ENCODE data around the gene NDOR1.

NDOR1 gene

DNA sequence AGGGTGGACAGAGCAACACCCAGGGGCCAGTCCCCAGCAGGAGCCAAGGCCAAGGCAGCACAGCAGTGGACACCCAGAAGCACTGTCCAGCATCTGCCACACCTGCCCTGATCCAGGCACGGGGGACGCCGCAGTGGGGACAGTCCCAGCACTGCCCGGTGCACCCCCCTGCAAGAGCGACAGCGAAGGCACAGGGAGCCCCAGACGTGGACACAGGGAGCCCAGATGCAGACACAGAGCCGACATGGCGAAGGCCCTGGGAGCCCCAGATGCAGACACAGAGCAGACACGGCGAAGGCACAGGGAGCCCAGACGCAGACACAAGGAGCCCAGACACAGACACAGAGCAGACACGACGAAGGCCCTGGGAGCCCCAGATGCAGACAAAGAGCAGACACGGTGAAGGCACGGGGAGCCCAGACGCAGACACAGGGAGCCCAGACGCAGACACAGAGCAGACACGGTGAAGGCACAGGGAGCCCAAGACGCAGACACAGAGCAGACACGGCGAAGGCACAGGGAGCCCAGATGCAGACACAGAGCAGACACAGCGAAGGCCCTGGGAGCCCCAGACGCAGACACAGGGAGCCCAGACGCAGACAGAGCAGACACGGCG lies 21.4 kb upstream of the NDOR1 start:
- ATAC-seq = no peak

DNA sequence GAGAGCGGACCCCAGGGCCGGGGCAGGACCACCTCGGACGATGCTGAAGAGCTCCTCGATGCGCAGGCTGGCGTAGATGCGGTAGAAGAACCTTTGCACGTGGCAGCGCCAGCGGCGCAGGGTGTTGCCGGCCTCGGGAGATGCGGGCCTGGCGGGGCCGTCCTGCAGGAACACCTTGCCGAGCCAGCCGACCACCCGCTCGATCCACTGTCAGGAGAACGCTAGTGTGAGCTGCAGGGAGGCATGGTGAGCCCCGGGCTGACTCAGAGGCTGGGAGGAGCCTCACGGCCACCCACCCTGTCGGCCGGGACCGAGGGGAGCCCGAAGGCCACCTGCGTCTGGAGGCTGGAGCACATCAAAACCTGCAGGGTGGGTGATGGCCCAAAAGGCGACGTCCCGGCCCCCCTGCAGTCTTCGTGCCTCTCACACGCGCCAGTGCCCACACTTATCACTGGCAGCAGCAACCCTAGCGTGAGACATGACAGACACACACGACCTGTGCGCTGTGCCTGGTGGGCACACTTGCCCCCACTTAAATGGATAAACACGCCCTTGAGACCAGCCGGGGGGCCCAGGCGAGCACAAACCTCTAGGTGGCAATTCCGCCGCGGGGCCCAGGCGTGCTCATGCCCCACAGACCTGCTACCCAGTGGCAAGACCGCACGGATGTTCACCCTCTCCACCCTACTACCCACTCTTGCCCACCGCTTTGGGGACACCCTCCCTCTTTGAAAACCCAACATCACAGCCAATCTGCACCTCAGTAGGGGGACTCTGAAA lies 20.4 kb upstream of the NDOR1 start:
- no peak for ATAC-seq

DNA sequence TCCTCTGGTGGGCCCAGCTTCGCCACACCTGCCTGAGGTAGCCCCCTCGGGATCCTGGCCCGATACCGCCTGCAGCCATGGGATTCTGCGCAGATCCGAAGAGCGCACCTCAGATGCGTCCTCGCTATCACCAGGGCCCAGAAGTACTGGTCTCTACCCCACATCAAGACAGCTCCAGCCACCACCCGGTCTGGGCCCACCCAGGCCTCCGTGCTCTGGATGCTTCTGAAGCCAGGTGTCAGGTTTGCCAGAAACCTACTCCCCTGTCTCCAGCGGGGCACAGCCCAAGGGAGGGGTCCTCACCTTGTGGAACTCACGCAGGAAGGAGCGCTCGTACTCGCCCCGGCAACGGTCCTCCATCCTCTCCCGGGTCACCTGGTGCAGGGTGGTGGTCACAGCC lies 19.6 kb upstream of the NDOR1 start:
- no peak for ATAC-seq

DNA sequence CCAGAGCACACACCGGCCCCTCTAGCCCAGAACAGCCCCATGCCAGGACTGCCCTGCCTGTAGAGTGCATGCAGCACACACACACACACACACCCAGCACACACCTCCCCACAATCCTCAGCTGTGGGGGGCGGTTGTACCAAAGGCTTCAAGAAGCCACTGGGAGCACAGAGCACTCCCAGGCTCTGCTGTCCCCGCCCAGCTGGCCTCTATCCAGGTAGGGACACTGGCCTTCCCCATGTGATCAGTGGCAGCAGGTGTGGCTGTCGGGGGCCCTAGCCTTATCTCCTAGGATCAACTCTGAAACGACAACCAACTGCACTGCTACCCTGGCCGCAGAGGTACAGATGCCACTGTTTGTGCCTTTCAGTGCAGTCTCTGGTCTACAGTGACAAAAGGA lies 19.1 kb upstream of the NDOR1 start:
- ATAC-seq = no peak

DNA sequence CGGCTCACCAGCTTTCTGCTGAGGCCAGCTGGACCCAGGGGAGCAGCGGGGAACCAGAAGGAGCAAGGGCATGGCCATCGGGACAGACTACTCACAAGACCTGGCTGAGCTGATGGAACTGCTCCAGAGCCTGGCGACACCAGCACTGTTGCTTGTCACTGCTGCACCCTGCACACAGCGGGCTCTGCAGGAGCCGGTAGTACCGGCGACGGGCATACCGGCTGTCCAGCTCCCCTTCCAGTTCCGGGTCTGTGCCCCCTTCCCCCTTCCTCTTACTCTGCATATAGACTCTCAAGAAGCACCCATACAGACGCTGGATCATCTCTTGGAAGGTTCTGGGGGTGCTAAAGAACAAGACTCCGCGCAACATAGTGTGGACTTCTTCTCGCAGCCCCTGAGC lies 18.1 kb upstream of the NDOR1 start:
- ATAC-seq = no peak

DNA sequence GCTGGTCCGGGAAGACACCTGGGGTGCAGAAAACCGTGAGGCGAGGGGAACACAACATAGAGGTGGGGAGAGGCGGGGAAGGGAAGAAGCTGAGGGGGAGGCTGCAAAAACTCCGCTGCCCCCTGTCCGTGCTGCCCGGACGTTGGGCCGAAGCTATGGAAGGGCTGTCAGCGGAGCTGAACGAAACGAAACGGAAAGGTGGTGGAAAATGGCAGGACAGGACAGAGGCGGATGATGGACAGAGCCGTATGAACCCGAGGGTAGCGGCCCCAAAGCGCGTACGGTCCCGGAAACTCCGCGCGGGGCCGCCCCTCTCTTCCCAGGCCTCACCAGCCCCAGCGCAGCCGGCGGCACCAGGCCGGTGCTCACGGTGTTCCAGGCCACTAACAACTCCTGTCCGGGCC lies 17.4 kb upstream of the NDOR1 start:
- ATAC-seq = peak; percentile 1

DNA sequence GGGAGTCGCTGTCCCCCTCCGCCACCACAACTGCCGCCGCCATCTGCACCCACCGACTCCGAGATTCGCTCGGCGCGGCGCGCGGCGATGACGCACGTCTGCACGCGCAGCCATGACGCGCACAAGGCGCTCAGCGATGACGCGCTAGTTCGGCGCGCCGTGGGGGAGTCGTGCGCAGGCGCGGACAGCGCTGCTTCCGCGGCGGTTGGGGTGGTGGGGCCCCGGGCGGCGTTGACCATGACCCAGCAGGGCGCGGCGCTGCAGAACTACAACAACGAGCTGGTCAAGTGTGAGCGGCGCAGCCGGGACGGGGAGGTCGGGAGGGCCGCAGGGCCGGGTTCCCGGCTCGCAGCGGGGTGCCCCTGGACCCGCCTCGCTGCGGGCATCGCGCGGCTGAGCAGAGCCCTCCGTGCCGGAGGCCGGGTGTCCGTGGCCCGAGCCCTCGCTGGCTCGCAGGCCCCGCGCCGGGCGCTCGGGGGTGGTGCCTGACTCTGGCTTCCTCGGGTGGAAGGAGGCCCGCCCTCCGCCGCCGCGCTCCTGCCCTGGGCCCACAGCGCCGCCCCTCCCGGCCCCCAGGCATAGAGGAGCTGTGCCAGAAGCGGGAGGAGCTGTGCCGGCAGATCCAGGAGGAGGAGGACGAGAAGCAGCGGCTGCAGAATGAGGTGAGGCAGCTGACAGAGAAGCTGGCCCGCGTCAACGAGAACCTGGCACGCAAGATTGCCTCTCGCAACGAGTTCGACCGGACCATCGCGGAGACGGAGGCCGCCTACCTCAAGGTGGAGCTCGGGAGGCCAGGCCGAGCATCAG lies 16.8 kb upstream of the NDOR1 start, which contains the start of the genes ANAPC2 and SSNA1:
TSS of gene ANAPC2 (minus strand) at position 71 of the 807 bp plus-strand sequence. CDS start at position 43, 28 bp downstream.
TSS of gene SSNA1 (plus strand) at position 187 of the 807 bp plus-strand sequence. CDS start at position 238, 51 bp downstream.
- ATAC-seq = peak; percentile 79 to 81

DNA sequence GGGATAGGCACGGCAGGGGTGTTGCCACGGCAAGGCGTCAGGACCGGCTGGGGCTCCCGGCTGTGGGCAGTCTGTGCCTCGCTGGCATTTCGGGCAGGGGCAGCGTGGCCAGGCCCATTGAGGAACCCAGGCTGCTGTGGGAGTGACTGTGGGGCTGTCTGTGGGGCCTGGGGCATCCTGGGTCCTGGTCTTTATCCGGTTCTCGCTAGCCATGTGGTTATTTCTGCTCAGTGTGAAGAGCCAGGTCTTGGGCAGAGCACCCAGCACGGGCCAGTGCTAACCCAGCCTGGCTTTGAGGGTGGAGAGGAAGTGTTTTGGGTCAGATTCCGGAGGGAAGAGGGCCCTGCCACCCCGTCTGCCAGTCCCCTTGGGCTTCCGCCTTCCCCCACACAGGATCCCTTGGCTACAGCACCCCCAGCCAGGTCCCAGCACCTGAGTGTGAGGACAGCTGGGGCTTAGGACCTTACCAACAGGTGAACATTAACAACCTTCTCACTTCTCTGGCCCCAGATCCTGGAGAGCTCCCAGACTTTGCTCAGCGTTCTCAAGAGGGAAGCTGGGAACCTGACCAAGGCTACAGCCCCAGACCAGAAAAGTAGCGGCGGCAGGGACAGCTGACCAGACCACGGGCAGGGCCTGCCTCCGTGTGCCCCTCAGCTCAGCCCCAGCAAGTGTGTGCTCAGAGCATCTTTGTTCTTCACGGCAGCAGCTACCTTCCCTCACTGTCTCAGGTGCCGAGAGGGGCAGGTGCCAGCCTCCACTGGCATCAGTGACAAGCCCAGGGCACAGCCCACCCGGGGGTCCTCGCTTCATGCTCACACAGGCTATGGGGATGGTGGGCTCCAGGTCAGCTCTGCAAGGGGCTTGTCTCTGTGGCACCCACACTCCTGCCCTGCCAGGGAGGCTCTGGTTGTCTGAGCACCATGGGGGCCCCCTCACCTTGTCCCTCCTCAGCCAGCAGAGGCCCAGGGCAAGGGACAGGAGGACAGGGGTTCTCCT lies 15.9 kb upstream of the NDOR1 start:
- no peak for ATAC-seq

DNA sequence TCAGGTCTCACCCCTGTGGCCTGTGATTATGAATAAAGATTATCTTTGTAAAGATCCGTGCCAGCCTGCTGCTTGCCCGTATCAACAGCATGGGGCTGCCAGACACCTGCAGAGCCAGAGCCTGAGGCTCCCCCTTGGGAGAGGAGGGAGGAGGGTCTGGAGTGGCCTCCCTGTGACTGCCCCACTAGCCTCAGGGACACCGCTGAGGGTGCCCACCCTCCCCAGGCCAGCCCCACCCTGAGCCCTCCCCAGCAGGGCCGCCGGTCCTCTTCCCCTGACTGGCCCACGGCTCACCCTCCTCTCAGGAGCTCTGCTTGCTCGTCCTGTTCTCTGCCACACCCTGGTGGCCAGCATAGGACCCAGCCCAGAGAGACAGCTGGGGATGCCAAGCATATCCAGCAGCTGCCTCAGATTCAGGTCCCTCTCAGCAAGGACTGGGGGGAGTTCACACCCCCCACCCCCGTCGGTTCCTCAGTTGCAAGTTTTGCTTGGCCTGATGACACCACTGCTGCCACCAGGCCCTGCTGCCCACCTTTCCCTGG lies 15.1 kb upstream of the NDOR1 start:
- ATAC-seq = no peak

DNA sequence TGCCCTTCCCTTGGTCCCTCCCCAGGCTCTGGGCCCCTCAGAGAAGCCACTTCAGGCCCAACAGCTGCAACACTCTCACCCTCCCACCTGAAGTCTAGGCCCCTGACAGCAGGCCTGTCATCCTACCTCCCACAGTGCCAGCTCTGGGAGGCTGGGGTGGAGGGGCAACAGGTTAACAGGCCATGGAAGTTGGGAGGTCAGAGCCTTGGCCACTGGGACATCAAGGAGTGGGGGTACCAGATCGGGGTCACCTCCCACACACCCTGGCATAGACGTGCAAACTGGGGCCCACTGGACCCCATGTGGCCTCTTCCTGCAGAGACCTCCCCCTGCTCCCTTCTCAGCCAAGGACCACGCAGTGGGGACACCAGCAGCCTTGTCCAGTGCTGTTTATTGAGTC lies 14.3 kb upstream of the NDOR1 start:
- ATAC-seq = no peak

DNA sequence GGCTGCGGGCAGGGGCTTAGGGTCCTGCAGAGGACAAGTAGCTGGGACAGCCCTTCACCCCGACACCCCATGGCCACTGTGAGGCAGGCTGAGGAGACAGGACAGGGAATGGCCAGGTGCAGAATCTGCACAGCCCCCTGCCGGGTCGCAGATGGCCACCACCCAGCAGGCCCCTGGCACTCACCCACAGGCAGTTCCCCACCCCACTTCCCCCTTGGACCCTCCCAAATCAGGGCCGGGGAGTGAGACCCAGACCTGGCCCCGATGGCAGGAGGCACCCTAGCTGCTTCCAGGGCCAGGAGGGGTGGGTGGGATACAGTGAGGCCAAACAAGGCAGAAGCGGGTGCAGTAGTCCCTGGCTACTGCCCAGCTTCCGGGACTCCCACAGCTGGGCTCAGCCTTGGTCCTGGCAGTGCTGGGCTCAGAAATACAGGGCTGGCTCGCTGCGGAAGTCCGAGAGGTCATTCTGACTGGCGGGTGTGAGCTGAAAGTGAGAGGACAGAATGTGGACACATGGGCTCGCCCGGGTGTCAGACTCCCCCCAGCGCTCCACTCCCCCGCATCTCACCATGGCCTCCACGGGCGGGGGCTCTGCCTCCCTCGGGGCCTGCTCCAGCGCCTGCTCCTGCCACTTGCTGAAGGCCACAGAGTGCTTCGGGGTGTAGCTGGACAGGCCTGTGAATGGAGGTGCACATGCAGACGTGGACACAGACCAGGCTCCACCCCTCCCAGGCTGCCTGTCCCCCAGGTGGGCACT lies 13.6 kb upstream of the NDOR1 start:
- no peak for ATAC-seq

DNA sequence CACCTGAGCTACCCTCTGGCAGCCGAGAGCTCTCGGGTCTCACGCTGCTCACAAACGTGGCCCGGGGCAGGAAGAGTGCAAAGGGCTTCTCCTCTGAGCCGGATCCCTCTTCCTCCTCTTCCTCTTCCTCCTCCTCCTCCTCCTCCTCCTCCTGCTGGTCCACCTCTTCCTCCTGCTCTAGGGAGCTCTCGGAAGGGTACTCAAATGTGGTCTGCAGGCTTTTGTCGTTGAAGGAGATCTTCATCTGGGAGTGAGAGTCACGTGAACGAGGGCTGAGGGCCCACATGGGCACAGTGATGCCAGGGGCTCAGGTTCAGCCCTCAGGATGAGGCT lies 13.1 kb upstream of the NDOR1 start:
- no peak for ATAC-seq

DNA sequence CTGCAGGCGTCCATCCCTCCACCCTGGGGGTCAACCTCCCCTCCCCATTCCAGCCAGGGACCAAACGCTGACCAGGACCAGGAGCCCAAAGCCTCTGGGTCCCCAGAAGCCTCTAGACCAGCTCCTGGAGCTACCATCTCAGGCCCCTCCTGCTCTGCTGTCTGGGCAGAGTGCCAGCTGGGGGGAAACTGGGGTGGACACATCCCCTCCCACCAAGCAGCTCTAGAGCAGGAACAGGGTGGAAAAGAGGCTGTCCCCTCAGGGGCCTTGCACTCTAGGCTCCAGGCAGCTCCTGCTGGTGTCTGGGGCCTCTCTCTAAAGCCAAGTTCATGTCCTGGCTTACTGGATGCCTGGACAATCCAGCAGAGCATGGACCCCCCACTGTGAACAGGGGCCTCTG lies 12.6 kb upstream of the NDOR1 start:
- ATAC-seq = no peak

DNA sequence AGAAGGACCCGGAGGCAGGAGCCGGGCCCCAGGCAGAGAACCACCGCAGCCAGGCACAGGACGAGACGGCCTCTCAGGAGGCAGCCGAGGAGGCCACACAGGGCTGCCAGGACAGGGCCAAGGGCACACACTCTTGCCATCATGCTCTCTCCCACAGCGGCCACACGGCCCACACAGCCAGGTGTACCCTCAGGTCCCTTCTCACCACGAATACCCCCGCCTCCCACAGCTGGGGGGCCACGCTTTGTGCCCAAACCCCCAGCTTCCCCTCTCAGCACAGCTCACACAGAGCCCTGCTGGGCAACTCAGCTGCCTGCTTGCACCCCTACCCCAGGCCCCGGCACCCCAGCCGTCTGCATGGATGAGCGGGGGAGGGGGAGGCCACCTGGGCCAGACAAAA lies 11.7 kb upstream of the NDOR1 start:
- no peak for ATAC-seq

DNA sequence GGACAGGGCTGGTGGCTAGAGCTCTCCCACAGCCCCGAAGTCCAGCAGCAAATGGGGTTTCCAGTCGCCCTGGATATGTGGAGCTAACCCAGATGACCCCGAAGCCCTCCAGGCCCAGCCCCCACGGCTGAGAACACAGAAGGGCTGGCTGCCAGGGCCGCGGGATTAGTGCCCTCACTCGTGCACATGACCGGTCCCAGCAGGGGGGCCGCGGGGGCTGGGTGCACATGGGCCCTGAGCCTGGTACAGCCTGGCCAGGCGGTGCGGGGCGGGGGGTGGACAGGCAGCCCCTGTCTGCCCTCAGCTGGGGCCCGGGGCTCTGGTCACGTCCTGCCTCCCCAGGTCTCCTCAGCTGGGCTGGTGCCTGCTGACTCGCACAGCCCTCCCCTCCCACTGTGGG lies 11.1 kb upstream of the NDOR1 start:
- ATAC-seq = no peak

DNA sequence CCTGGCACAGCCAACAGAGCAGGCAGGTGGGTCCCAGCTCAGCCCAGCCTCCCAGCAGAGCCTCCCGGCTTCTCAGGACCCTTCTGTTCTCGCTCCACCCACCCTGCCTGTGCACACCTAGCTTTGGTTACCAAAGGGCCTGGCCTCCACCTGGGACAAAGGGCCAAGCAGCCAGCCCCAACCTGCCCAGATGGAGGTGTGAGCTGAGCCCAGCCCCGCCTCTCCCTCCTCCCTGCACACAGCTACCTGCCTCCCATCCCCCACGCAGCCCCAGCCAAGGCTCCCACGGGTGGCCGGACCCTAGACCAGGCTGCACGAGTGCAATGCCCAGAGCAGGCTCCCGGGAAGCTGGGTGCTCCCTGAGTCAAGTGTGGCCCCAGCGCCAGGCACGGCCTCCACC lies 10.6 kb upstream of the NDOR1 start:
- ATAC-seq = no peak

DNA sequence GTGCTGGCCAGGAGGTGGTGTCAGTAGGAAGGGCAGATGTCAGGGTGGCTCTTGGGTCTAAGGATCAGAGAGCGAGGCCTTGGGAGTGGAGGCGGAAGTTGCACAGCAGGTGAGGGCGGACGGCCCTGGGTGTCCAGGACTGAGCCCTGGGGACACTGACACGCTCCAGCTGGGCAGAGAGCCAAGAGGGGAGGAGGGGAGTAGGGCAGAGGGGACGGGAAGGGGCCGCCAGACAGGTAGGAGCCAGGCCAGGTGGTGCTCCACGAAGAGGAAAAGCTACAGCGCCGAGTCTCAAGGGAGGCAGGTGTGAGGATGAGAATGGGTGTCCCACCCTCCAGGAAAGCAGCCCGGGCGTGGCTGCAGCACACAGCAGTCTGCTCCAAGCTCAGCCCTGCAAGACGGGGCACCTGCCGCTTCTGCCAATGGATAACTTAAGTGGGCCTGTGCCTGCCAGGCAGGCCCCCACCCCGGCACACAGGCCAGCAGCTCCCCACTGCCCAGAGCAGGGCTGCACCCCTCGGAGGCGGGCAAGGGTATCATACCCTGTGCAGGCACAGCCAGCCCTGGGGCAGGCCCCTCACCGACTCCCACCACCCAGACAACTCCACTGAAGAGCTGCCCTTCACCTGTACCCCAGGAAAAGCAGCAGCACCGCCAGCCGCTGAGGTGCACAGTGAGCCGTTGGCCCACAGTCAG lies 9.8 kb upstream of the NDOR1 start:
- ATAC-seq = no peak

DNA sequence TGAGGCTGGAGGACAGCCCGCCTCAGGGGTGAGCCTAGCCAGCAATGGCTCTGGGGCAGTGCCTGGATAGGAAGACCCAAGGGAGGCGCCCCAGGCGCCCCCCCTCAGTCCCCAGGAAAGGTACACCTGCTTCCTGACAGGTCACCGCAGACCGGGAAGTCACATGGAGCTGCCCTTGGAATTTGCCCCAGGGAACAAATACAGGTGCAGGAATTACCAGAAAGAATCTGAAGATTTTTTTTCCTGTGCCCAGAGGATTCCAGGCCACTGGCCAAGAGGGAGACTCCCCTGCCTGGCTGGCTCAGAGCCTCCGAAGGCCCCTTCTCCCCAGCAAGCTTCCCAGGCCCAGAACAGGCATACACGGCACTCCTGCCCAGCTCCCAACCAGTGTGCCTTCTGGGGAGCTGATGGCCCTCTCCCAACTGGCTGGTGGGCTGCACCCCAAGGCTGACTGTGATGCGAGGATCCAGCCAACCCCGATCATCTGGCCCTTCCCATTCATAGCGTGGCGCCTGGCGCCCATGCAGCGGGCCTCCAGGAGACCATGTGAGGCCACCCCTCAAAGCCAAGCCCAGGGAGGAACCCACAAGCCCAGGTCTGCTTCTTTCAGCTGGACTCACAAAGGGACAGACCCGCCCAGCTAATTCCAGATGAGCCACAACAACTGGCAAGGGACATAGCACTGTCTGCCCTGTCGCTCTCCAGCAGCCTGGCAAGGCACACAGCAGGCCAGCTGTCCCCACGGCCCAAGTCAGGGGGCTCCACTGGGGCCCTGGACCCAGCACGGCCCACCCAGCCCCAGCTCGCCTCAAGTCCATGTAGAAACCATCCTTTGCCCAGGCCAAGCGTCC lies 7.2 kb upstream of the NDOR1 start:
- ATAC-seq = no peak

DNA sequence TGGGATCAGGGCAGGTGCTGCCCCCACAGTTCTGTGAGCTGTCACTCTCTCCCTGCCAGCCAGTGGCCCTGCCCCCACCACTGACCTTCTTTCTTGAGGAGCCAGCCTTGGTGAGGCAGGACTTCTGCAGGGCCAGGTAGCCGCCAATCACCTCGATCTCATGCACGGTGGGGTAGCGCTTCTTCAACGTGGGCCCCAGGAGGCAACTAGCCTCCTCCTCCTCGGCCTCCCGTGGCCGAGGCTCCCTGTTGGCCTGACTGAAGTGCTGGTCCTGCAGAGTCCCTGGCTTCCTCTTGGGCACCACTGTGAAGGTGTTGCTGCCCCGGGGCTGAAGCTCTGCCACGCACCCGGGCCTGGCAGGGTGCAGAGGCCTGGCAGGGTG lies 6.6 kb upstream of the NDOR1 start:
- ATAC-seq = no peak
